B cell (primary cell): Measurements from ENCODE around the gene BCAP29. TPM values are rescaled to one million over a fixed set of nuclear protein-coding genes. Genes with fewer than 3 reads are reported as not detected.

ENCODE experiments used
- ATAC-seq: fragments of 200-7000 bp; cut with Tn5 transposase; one replicate; pipeline ENCODE4 v1.10.0; 2021; ENCODE audit warnings: low read depth, mild to moderate bottlenecking, moderate number of reproducible peaks, moderate library complexity
- CTCF ChIA-PET: fragments of 350-600 bp; sonication (Branson Sonifier 250); formaldehyde crosslinking; loops from one replicate; lab custom pipeline; 2021; ENCODE audit warnings: antibody characterized with exemption, inconsistent platforms; lab: Charles Lee
- POLR2A ChIA-PET: fragments of 350-600 bp; sonication (Branson Sonifier 250); formaldehyde crosslinking; loops from one replicate; lab custom pipeline; 2021; ENCODE audit warnings: antibody characterized with exemption; lab: Charles Lee
- DNase-seq: peaks from one replicate; pipeline ENCODE4 v3.0.0; 2013
- H2AFZ ChIP-seq: 2 replicates; pipeline ENCODE4 v1.6.1; 2012; ENCODE audit warnings: mild to moderate bottlenecking, low read depth, low read length; ENCODE audit not compliant: insufficient read depth, poor library complexity, severe bottlenecking
- H3K27ac ChIP-seq, 2 donors: 1 replicate in 1 of 2; 2 replicates in 1 of 2; pipeline ENCODE4 v1.5.1; 2012 to 2013; ENCODE audit warnings: low read length in 2 of 2, mild to moderate bottlenecking in 2 of 2, moderate library complexity in 1 of 2
- H3K27me3 ChIP-seq, 4 experiments: fragments of 200-600 bp in 1 of 4; sonication (generic) in 1 of 4; replicated peaks in 1 of 4; 1 replicate in 2 of 4; 2 replicates in 2 of 4; pipeline versions ENCODE4 v1.6.1 to v1.7.0; 2013 to 2016; ENCODE audit warnings: low read length in 3 of 4, mild to moderate bottlenecking in 2 of 4, mixed read lengths in 1 of 4, moderate library complexity in 1 of 4; ENCODE audit not compliant: insufficient read depth in 4 of 4, control insufficient read depth in 3 of 4; ENCODE audit errors: control extremely low read depth in 1 of 4
- H3K36me3 ChIP-seq, 2 experiments: replicated peaks in 1 of 2; 1 replicate in 1 of 2; 2 replicates in 1 of 2; pipeline versions ENCODE4 v1.6.1 to v1.7.1; 2013; ENCODE audit warnings: low read length in 1 of 2; ENCODE audit not compliant: insufficient read depth in 2 of 2, control insufficient read depth in 1 of 2; ENCODE audit errors: control extremely low read depth in 1 of 2, extremely low read depth in 1 of 2
- H3K4me1 ChIP-seq, 2 donors: fragments of 200-600 bp in 1 of 2; sonication (generic) in 1 of 2; 1 replicate in 1 of 2; 2 replicates in 1 of 2; pipeline versions ENCODE4 v1.5.1 to v1.6.1; 2013 to 2017; ENCODE audit warnings: low read length in 2 of 2; ENCODE audit not compliant: control insufficient read depth in 2 of 2, insufficient read depth in 2 of 2
- H3K4me2 ChIP-seq: replicated peaks from 2 replicates; pipeline ENCODE3; 2012; ENCODE audit warnings: mild to moderate bottlenecking, low read depth, low read length; ENCODE audit not compliant: poor library complexity, severe bottlenecking
- H3K4me3 ChIP-seq, 5 experiments: fragments of 200-600 bp in 1 of 5; sonication (generic) in 1 of 5; 1 replicate in 3 of 5; 2 replicates in 2 of 5; pipeline versions ENCODE4 v1.5.1 to v1.7.0; 2011 to 2016; ENCODE audit warnings: low read length in 4 of 5, mild to moderate bottlenecking in 4 of 5, low read depth in 2 of 5, control low read depth in 1 of 5, moderate library complexity in 1 of 5; ENCODE audit not compliant: insufficient read depth in 1 of 5; ENCODE audit errors: control extremely low read depth in 1 of 5, extremely low read depth in 1 of 5
- H3K79me2 ChIP-seq: fragments of 200-600 bp; sonication (generic); one replicate; pipeline ENCODE4 v1.6.0; 2016; ENCODE audit warnings: low read length; ENCODE audit not compliant: control insufficient read depth, insufficient read depth
- H3K9ac ChIP-seq: fragments of 200-600 bp; sonication (generic); 2 replicates; pipeline ENCODE4 v1.6.1; 2017; ENCODE audit warnings: mild to moderate bottlenecking, low read length, moderate library complexity
- H3K9me3 ChIP-seq, 3 donors: one replicate each; pipeline versions ENCODE4 v1.6.1 to v1.7.1; 2013; ENCODE audit warnings: low read length in 2 of 3; ENCODE audit not compliant: control insufficient read depth in 2 of 3, insufficient read depth in 1 of 3; ENCODE audit errors: control extremely low read depth in 1 of 3
- H4K20me1 ChIP-seq: 2 replicates; pipeline ENCODE4 v1.6.0; 2012; ENCODE audit warnings: mild to moderate bottlenecking, low read length; ENCODE audit not compliant: insufficient read depth, control insufficient read depth, poor library complexity, severe bottlenecking
- H3K27ac Mint-ChIP-seq: one replicate; pipeline ENCODE4 v1.8.0; 2021; ENCODE audit warnings: mixed read lengths
- H3K27me3 Mint-ChIP-seq: one replicate; pipeline ENCODE4 v1.8.0; 2021; ENCODE audit warnings: mixed read lengths
- H3K4me1 Mint-ChIP-seq: one replicate; pipeline ENCODE4 v1.8.0; 2021; ENCODE audit warnings: mixed read lengths
- H3K4me3 Mint-ChIP-seq: one replicate; pipeline ENCODE4 v1.8.0; 2021; ENCODE audit warnings: mixed read lengths
- H3K9me3 Mint-ChIP-seq: one replicate; pipeline ENCODE4 v1.8.0; 2022; ENCODE audit warnings: mixed read lengths; ENCODE audit not compliant: insufficient read depth
- EZH2 ChIP-seq: IDR thresholded peaks from 2 replicates; pipeline ENCODE4 v1.6.1; 2012; ENCODE audit warnings: borderline replicate concordance, low read depth, mild to moderate bottlenecking, moderate library complexity, low read length; ENCODE audit not compliant: insufficient read depth, poor library complexity, severe bottlenecking
- WGBS: methylation state at CpG from one replicate; pipeline ENCODE4 v1.1.5; 2013; ENCODE audit warnings: missing lambda C conversion rate; ENCODE audit not compliant: insufficient coverage; 5-methylcytosine and 5-hydroxymethylcytosine counted together
- intact Hi-C: fragments of 100-400 bp; cut with micrococcal nuclease; formaldehyde crosslinking; loops from one replicate; pipeline ENCODE4 v1.10.0; 2022
- polyA plus RNA-seq: library from polyadenylated mRNA; depleted of rRNA; stranded (reverse); fragments of >200 nt; gene quantifications from 2 replicates; pipeline ENCODE4 v1.2.3, GENCODE V29; 2012
- total RNA-seq, 2 donors: library from RNA; stranded (reverse); fragments of 120-200 nt in 1 of 2; gene quantifications; 1 replicate in 1 of 2; 2 replicates in 1 of 2; pipeline versions ENCODE4 v1.2.3 to v1.2.4, GENCODE V29; 2013 to 2022
- TF ChIP-seq, protein P1 (sequence below): fragments of 200-600 bp; IDR thresholded peaks from one replicate; pipeline ENCODE4 v1.8.0; 2022; ENCODE audit warnings: antibody characterized with exemption, mild to moderate bottlenecking

BCAP29 gene
- total and polyA plus RNA-seq, 2 donors (not counting 1 experiment from before 2014, with no cell fraction given) = 24.6 to 27.3 TPM

- Histone ChIP-seq H3K36me3 (no peaks in the 10 kb centered on the region), H3K9ac (peak within 1 kb of the TSS; percentile 98), H3K27me3 (no peaks in the 10 kb centered on the region), H3K4me3 (peak within 1 kb of the TSS; percentile 86 to 98 (median 93)), H3K4me1 (peaks cover 18 to 23% of the 10 kb centered on the region in 2 donors), H3K79me2 (peaks cover 64% of the 10 kb centered on the region), H2AFZ (peak within 1 kb of the TSS; percentile 99), H4K20me1 (no peaks in the 10 kb centered on the region), H3K9me3 (no peaks in the 10 kb centered on the region), H3K4me2 (peak within 1 kb of the TSS; percentile 93), H3K27ac (peak within 1 kb of the TSS; percentile 88 to 94)
- no peaks in the 10 kb centered on the region for H3K27me3 Mint-ChIP-seq
- ChIA-PET POLR2A (interaction anchor here (1.0 to 1.2 kb wide), 4 partner anchors 14 to 395 kb away, joined by 3 to 6 read pairs (median 5); partner anchors contain the start of genes BCAP29 and HBP1), CTCF (interaction anchor here (0.7 to 2.6 kb wide), 7 partner anchors 11 to 180 kb away, joined by 3 to 17 read pairs (median 4); partner anchors contain the start of genes CBLL1 and SLC26A4)
- peak within 1 kb of the TSS; percentile 94 for H3K27ac Mint-ChIP-seq
- intact Hi-C loops = loop anchor here (1.0 to 10.0 kb wide), 8 partner anchors 16 to 1008 kb away; partner anchors contain the start of genes BCAP29, DLD and HBP1
- ATAC-seq = peak; percentile 93
- TF ChIP-seq EZH2 = no peak
- TF ChIP-seq, protein P1, sequence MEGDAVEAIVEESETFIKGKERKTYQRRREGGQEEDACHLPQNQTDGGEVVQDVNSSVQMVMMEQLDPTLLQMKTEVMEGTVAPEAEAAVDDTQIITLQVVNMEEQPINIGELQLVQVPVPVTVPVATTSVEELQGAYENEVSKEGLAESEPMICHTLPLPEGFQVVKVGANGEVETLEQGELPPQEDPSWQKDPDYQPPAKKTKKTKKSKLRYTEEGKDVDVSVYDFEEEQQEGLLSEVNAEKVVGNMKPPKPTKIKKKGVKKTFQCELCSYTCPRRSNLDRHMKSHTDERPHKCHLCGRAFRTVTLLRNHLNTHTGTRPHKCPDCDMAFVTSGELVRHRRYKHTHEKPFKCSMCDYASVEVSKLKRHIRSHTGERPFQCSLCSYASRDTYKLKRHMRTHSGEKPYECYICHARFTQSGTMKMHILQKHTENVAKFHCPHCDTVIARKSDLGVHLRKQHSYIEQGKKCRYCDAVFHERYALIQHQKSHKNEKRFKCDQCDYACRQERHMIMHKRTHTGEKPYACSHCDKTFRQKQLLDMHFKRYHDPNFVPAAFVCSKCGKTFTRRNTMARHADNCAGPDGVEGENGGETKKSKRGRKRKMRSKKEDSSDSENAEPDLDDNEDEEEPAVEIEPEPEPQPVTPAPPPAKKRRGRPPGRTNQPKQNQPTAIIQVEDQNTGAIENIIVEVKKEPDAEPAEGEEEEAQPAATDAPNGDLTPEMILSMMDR = no peak
- peak; percentile 92 for DNase-seq
- H3K4me3 Mint-ChIP-seq = peak within 1 kb of the TSS; percentile 88
- under 1% methylated on average over 51 of the region's 55 CpGs for WGBS
- no peaks in the 10 kb centered on the region for H3K9me3 Mint-ChIP-seq
- H3K4me1 Mint-ChIP-seq = peaks cover 50% of the 10 kb centered on the region
Measured at GRCh38 chr7:107563775-107564552, 16.1 kb upstream of the BCAP29 start, which contains the start of the genes COG5 and DUS4L. Gene COG5, minus strand, starts transcription at chr7:107563920. Its CDS starts 24 bp downstream, at chr7:107563896. Gene DUS4L, plus strand, starts transcription at chr7:107563971. Its CDS starts 3,100 bp downstream, at chr7:107567071.
